Measurements from ENCODE around the gene MSMB. TPM values are rescaled to one million over a fixed set of nuclear protein-coding genes. Genes with fewer than 3 reads are reported as not detected.

Gene MSMB
- total RNA-seq, 1 experiment from 2014 or later = not detected

- Mint-ChIP-seq H3K4me1 (ENCODE audit: insufficient read depth, unreplicated experiment) (no peaks in the 10 kb centered on the region), H3K36me3 (ENCODE audit: insufficient read depth, unreplicated experiment) (no peaks in the 10 kb centered on the region), H3K27ac (ENCODE audit: low read depth, unreplicated experiment) (no peak overlapping the region), H3K27me3 (ENCODE audit: insufficient read depth, unreplicated experiment) (no peaks in the 10 kb centered on the region), H3K4me3 (ENCODE audit: unreplicated experiment) (no peak overlapping the region), H3K9me3 (ENCODE audit: unreplicated experiment) (no peaks in the 10 kb centered on the region)
- no TSS peak for BruUV-seq (replicated peaks)
- DNase-seq (ENCODE audit: unreplicated experiment) = no peak
- intact Hi-C loops (cut with micrococcal nuclease) = no loop called here
- CTCF ChIA-PET = no interaction called here
- POLR2A ChIA-PET = no interaction called here
- no peak for TF ChIP-seq CTCF (IDR thresholded peaks at IDR 0.05; ENCODE audit: unreplicated experiment)
Observed at GRCh38 chr10:46070749-46071148, 24.7 kb upstream of the MSMB start.

GRCh38 chr10:46069771-46070463, 23.8 kb upstream of the MSMB start:
- no peaks in the 10 kb centered on the region for H3K4me1 Mint-ChIP-seq (ENCODE audit: insufficient read depth, unreplicated experiment)
- intact Hi-C loops (cut with micrococcal nuclease) = no loop called here
- CTCF ChIA-PET = no interaction called here
- no peaks in the 10 kb centered on the region for H3K9me3 Mint-ChIP-seq (ENCODE audit: unreplicated experiment)
- POLR2A ChIA-PET = no interaction called here
- no peak overlapping the region for H3K4me3 Mint-ChIP-seq (ENCODE audit: unreplicated experiment)
- TF ChIP-seq CTCF (IDR thresholded peaks at IDR 0.05; ENCODE audit: unreplicated experiment) = no peak
- no peak for DNase-seq (ENCODE audit: unreplicated experiment)
- H3K27ac Mint-ChIP-seq (ENCODE audit: low read depth, unreplicated experiment) = no peak overlapping the region
- H3K27me3 Mint-ChIP-seq (ENCODE audit: insufficient read depth, unreplicated experiment) = no peaks in the 10 kb centered on the region
- H3K36me3 Mint-ChIP-seq (ENCODE audit: insufficient read depth, unreplicated experiment) = no peaks in the 10 kb centered on the region
- no TSS peak for BruUV-seq (replicated peaks)

GRCh38 chr10:46068905-46069304, 22.8 kb upstream of the MSMB start:
- no peaks in the 10 kb centered on the region for H3K4me1 Mint-ChIP-seq (ENCODE audit: insufficient read depth, unreplicated experiment)
- H3K36me3 Mint-ChIP-seq (ENCODE audit: insufficient read depth, unreplicated experiment) = no peaks in the 10 kb centered on the region
- intact Hi-C loops (cut with micrococcal nuclease) = no loop called here
- BruUV-seq (replicated peaks) = no TSS peak
- POLR2A ChIA-PET = no interaction called here
- CTCF ChIA-PET = no interaction called here
- no peaks in the 10 kb centered on the region for H3K27me3 Mint-ChIP-seq (ENCODE audit: insufficient read depth, unreplicated experiment)
- H3K4me3 Mint-ChIP-seq (ENCODE audit: unreplicated experiment) = no peak overlapping the region
- H3K27ac Mint-ChIP-seq (ENCODE audit: low read depth, unreplicated experiment) = no peak overlapping the region
- DNase-seq (ENCODE audit: unreplicated experiment) = no peak
- no peak for TF ChIP-seq CTCF (IDR thresholded peaks at IDR 0.05; ENCODE audit: unreplicated experiment)
- no peaks in the 10 kb centered on the region for H3K9me3 Mint-ChIP-seq (ENCODE audit: unreplicated experiment)

- H3K27me3 Mint-ChIP-seq (ENCODE audit: insufficient read depth, unreplicated experiment) = no peaks in the 10 kb centered on the region
- H3K9me3 Mint-ChIP-seq (ENCODE audit: unreplicated experiment) = no peaks in the 10 kb centered on the region
- no peak overlapping the region for H3K4me3 Mint-ChIP-seq (ENCODE audit: unreplicated experiment)
- H3K36me3 Mint-ChIP-seq (ENCODE audit: insufficient read depth, unreplicated experiment) = no peaks in the 10 kb centered on the region
- ChIA-PET POLR2A (interaction anchor here (1.0 kb wide), 1 partner anchor 17 kb away, joined by 3 read pairs; no protein-coding TSS in a partner anchor), CTCF (interaction anchor here (0.6 kb wide), 1 partner anchor 448 kb away, joined by 3 read pairs; no protein-coding TSS in a partner anchor)
- no peak overlapping the region for H3K27ac Mint-ChIP-seq (ENCODE audit: low read depth, unreplicated experiment)
- no peak for TF ChIP-seq CTCF (IDR thresholded peaks at IDR 0.05; ENCODE audit: unreplicated experiment)
- BruUV-seq (replicated peaks) = no TSS peak
- DNase-seq (ENCODE audit: unreplicated experiment) = no peak
- intact Hi-C loops (cut with micrococcal nuclease) = no loop called here
- no peaks in the 10 kb centered on the region for H3K4me1 Mint-ChIP-seq (ENCODE audit: insufficient read depth, unreplicated experiment)
Observed at GRCh38 chr10:46068117-46068516, 22.0 kb upstream of the MSMB start.
